ENCODE measurements around the gene NDUFS2.
"Not testable (repeated sequence)": the region's sequence is repeated elsewhere in the genome, so short reads cannot be mapped to it uniquely, and the experiment has no call there.

NDUFS2 gene

GRCh38 chr1:161242313-161242712, 40.1 kb downstream of the NDUFS2 start:
- no peak overlapping the region for H3K27ac ChIP-seq (ENCODE audit: low read depth, low read length, poor library complexity, severe bottlenecking)
- H2AFZ ChIP-seq (ENCODE audit: low read length): no peak overlapping the region
- no peaks in the 10 kb centered on the region for H3K36me3 ChIP-seq (ENCODE audit: insufficient read depth, low read length)
- no peaks in the 10 kb centered on the region for H3K9me3 ChIP-seq (ENCODE audit: low read length)
- TF ChIP-seq CTCF (IDR thresholded peaks at IDR 0.05; ENCODE audit: low read length) (no peak), EZH2 (IDR thresholded peaks at IDR 0.05; ENCODE audit: borderline replicate concordance, low read length) (no peak)
- no peaks in the 10 kb centered on the region for H3K4me1 ChIP-seq (ENCODE audit: insufficient read depth, low read length, severe bottlenecking)
- H3K27me3 ChIP-seq (ENCODE audit: insufficient read depth, low read length): no peaks in the 10 kb centered on the region
- H3K4me2 ChIP-seq (ENCODE audit: low read length): no peak overlapping the region
- no peak overlapping the region for H3K4me3 ChIP-seq (ENCODE audit: low read depth, low read length, poor library complexity, severe bottlenecking)
- no peaks in the 10 kb centered on the region for H3K9me2 ChIP-seq (ENCODE audit: low read depth, low read length)
- H4K20me1 ChIP-seq (ENCODE audit: insufficient read depth, low read length): no peaks in the 10 kb centered on the region
- H3K9ac ChIP-seq (ENCODE audit: low read length): no peak overlapping the region
- no peaks in the 10 kb centered on the region for H3F3A ChIP-seq (ENCODE audit: insufficient read depth, low read length)
- H3K79me2 ChIP-seq (ENCODE audit: insufficient read depth, low read length): no peaks in the 10 kb centered on the region

- H4K20me1 ChIP-seq (ENCODE audit: insufficient read depth, low read length): no peaks in the 10 kb centered on the region
- no peaks in the 10 kb centered on the region for H3K9me3 ChIP-seq (ENCODE audit: low read length)
- H3F3A ChIP-seq (ENCODE audit: insufficient read depth, low read length): no peaks in the 10 kb centered on the region
- H3K9ac ChIP-seq (ENCODE audit: low read length): no peak overlapping the region
- H3K27ac ChIP-seq (ENCODE audit: low read depth, low read length, poor library complexity, severe bottlenecking): no peak overlapping the region
- no peaks in the 10 kb centered on the region for H3K4me1 ChIP-seq (ENCODE audit: insufficient read depth, low read length, severe bottlenecking)
- no peak overlapping the region for H3K4me3 ChIP-seq (ENCODE audit: low read depth, low read length, poor library complexity, severe bottlenecking)
- H3K4me2 ChIP-seq (ENCODE audit: low read length): no peak overlapping the region
- H3K9me2 ChIP-seq (ENCODE audit: low read depth, low read length): no peaks in the 10 kb centered on the region
- no peaks in the 10 kb centered on the region for H3K79me2 ChIP-seq (ENCODE audit: insufficient read depth, low read length)
- H2AFZ ChIP-seq (ENCODE audit: low read length): no peak overlapping the region
- H3K36me3 ChIP-seq (ENCODE audit: insufficient read depth, low read length): no peaks in the 10 kb centered on the region
- TF ChIP-seq CTCF (IDR thresholded peaks at IDR 0.05; ENCODE audit: low read length) (no peak), EZH2 (IDR thresholded peaks at IDR 0.05; ENCODE audit: borderline replicate concordance, low read length) (no peak)
- H3K27me3 ChIP-seq (ENCODE audit: insufficient read depth, low read length): no peaks in the 10 kb centered on the region
These were observed 42.7 kb downstream of the NDUFS2 start for GRCh38 chr1:161244888-161245287.

- not testable (repeated sequence) for H3F3A ChIP-seq (ENCODE audit: insufficient read depth, low read length); H3K9me3 ChIP-seq (ENCODE audit: low read length); H3K9ac ChIP-seq (ENCODE audit: low read length); H4K20me1 ChIP-seq (ENCODE audit: insufficient read depth, low read length); H3K79me2 ChIP-seq (ENCODE audit: insufficient read depth, low read length); H3K4me3 ChIP-seq (ENCODE audit: low read depth, low read length, poor library complexity, severe bottlenecking); H3K9me2 ChIP-seq (ENCODE audit: low read depth, low read length); H3K4me1 ChIP-seq (ENCODE audit: insufficient read depth, low read length, severe bottlenecking); H2AFZ ChIP-seq (ENCODE audit: low read length); H3K4me2 ChIP-seq (ENCODE audit: low read length); H3K36me3 ChIP-seq (ENCODE audit: insufficient read depth, low read length); H3K27ac ChIP-seq (ENCODE audit: low read depth, low read length, poor library complexity, severe bottlenecking); H3K27me3 ChIP-seq (ENCODE audit: insufficient read depth, low read length)
These were observed 47.9 kb downstream of the NDUFS2 start for GRCh38 chr1:161250100-161250499.

GRCh38 chr1:161250829-161251228, 48.7 kb downstream of the NDUFS2 start:
- Histone ChIP-seq H3K9me3 (ENCODE audit: low read length) (no peaks in the 10 kb centered on the region), H3K9ac (ENCODE audit: low read length) (no peak overlapping the region), H3K36me3 (ENCODE audit: insufficient read depth, low read length) (no peaks in the 10 kb centered on the region), H3K27me3 (ENCODE audit: insufficient read depth, low read length) (peaks cover 6% of the 10 kb centered on the region; the same call in 1 of the 2 replicates), H3K27ac (ENCODE audit: low read depth, low read length, poor library complexity, severe bottlenecking) (no peak overlapping the region), H3K79me2 (ENCODE audit: insufficient read depth, low read length) (no peaks in the 10 kb centered on the region), H4K20me1 (ENCODE audit: insufficient read depth, low read length) (no peaks in the 10 kb centered on the region), H3K4me3 (ENCODE audit: low read depth, low read length, poor library complexity, severe bottlenecking) (no peak overlapping the region), H3K4me1 (ENCODE audit: insufficient read depth, low read length, severe bottlenecking) (no peaks in the 10 kb centered on the region), H3F3A (ENCODE audit: insufficient read depth, low read length) (no peaks in the 10 kb centered on the region), H3K9me2 (ENCODE audit: low read depth, low read length) (no peaks in the 10 kb centered on the region), H3K4me2 (ENCODE audit: low read length) (no peak overlapping the region), H2AFZ (ENCODE audit: low read length) (no peak overlapping the region)
- TF ChIP-seq CTCF (IDR thresholded peaks at IDR 0.05; ENCODE audit: low read length): no peak
- TF ChIP-seq EZH2 (IDR thresholded peaks at IDR 0.05; ENCODE audit: borderline replicate concordance, low read length): no peak
